Spleen (tissue), 11 donors: ENCODE results near the gene SMARCD2. TPM values are rescaled to one million over a fixed set of nuclear protein-coding genes. Genes with fewer than 3 reads are reported as not detected.

Experiments
- DNase-seq: peaks from one replicate; pipeline ENCODE4 v3.0.0-alpha.2; 2020
- H3K27ac ChIP-seq, 8 donors: fragments of 200-600 bp; sonication (generic) in 7 of 8; 1 replicate in 4 of 8; 2 replicates in 4 of 8; pipeline versions ENCODE4 v1.5.0 to v1.8.0; 2016 to 2021; ENCODE audit warnings: inconsistent platforms in 4 of 8, mild to moderate bottlenecking in 4 of 8, moderate library complexity in 1 of 8
- H3K27me3 ChIP-seq, 7 donors: fragments of 200-600 bp; sonication (generic) in 6 of 7; replicated peaks in 1 of 7; 1 replicate in 4 of 7; 2 replicates in 3 of 7; pipeline versions ENCODE4 v1.5.0 to v1.8.0; 2016 to 2021; ENCODE audit warnings: inconsistent platforms in 3 of 7, mild to moderate bottlenecking in 1 of 7
- H3K36me3 ChIP-seq, 6 donors: fragments of 200-600 bp; sonication (generic) in 5 of 6; 1 replicate in 4 of 6; 2 replicates in 2 of 6; pipeline versions ENCODE4 v1.5.0 to v1.8.0; 2016 to 2021; ENCODE audit warnings: inconsistent platforms in 2 of 6
- H3K4me1 ChIP-seq, 6 donors: fragments of 200-600 bp; sonication (generic) in 5 of 6; 1 replicate in 3 of 6; 2 replicates in 3 of 6; pipeline versions ENCODE4 v1.5.0 to v1.8.0; 2016 to 2021; ENCODE audit warnings: inconsistent platforms in 3 of 6
- H3K4me3 ChIP-seq, 8 donors: fragments of 200-600 bp; sonication (generic) in 7 of 8; 1 replicate in 4 of 8; 2 replicates in 4 of 8; pipeline versions ENCODE4 v1.5.0 to v1.8.0; 2016 to 2021; ENCODE audit warnings: inconsistent platforms in 4 of 8, mild to moderate bottlenecking in 4 of 8, moderate library complexity in 2 of 8
- H3K9me3 ChIP-seq, 8 donors: fragments of 200-600 bp; sonication (generic) in 7 of 8; 1 replicate in 4 of 8; 2 replicates in 4 of 8; pipeline versions ENCODE4 v1.5.0 to v1.8.0; 2016 to 2021; ENCODE audit warnings: inconsistent platforms in 4 of 8
- POLR2A ChIP-seq, 3 donors: fragments of 450-650 bp; IDR thresholded peaks; one replicate each; pipeline ENCODE4 v1.5.1; 2017; ENCODE audit warnings: antibody characterized with exemption in 3 of 3, mild to moderate bottlenecking in 1 of 3
- POLR2AphosphoS5 ChIP-seq, 3 donors: sonication (generic); formaldehyde crosslinking; IDR thresholded peaks; one replicate each; pipeline ENCODE4 v1.5.1; 2017; ENCODE audit warnings: antibody characterized with exemption in 3 of 3
- WGBS, 5 donors: extraction: QIAGEN DNeasy Blood & Tissue Kit in 3 of 5; methylation state at CpG; one replicate each; pipeline versions ENCODE4 v1.1.5 to v1.1.7; 2013 to 2018; 5-methylcytosine and 5-hydroxymethylcytosine counted together
- intact Hi-C: fragments of 100-400 bp; cut with DNase I; formaldehyde crosslinking; loops from one replicate; pipeline ENCODE4 v1.15.0; 2023; ENCODE audit warnings: low total_unique reads
- polyA plus RNA-seq, 3 donors: library from polyadenylated mRNA; stranded (reverse); fragments of 200-250 nt; gene quantifications; one replicate each; pipeline ENCODE4 v1.2.1, GENCODE V29; 2013
- total RNA-seq, 7 donors: library from RNA; depleted of rRNA in 3 of 7; stranded (reverse); fragments of >200 nt in 3 of 7; fragmentation: NEBNext Ultra II Directional in 4 of 7; extraction: Animal tissue kit (Norgen Biotek cat#: 25700) in 4 of 7; gene quantifications; one replicate each; pipeline versions ENCODE4 v1.1.0 to v1.2.1, GENCODE V29; 2016 to 2021
- TF ChIP-seq, protein P1 (sequence below), 11 experiments: fragments of 200-600 bp in 7 of 11; fragments of 450-650 bp in 4 of 11; sonication (generic) in 4 of 11; IDR thresholded peaks in 8 of 11; conservative IDR thresholded peaks in 3 of 11; 1 replicate in 7 of 11; 2 replicates in 4 of 11; pipeline versions ENCODE4 v1.4.0 to v1.8.0; 2016 to 2021; ENCODE audit warnings: antibody characterized with exemption in 11 of 11, inconsistent platforms in 4 of 11, mild to moderate bottlenecking in 1 of 11
- donor health status: healthy with polysubstance abuse.
- donor health status: DM: no; HTN: no; CAD: no; lungs with moderate emphysema.
- donor health status: DM: no; HTN: no; CAD: no.
- donor health status: Bipolar disorder and iron deficiency.
- donor health status: healthy.
- donor health status: DM: no; HTN: no; CAD: no.
- donor health status: DM: yes; HTN: yes; CAD: no.

The SMARCD2 gene
- total and polyA plus RNA-seq, 10 donors: 47.3 to 154 (median 88.6) TPM

GRCh38 chr17:63817736-63818385 lies 24.6 kb downstream of the SMARCD2 start:
- Histone ChIP-seq H3K27ac (no peak overlapping the region), H3K27me3 (no peaks in the 10 kb centered on the region), H3K4me3 (no peak overlapping the region), H3K36me3 (peaks cover 9 to 100% (median 99%) of the 10 kb centered on the region in 6 donors), H3K4me1 (peaks cover 0 to 40% (median 14%) of the 10 kb centered on the region in 6 donors), H3K9me3 (no peaks in the 10 kb centered on the region)
- WGBS, 5 donors: 94 to 96% (median 95%) methylated on average over 27 of the region's 27 CpGs
- no peak for DNase-seq
- intact Hi-C loops: no loop called here
- TF ChIP-seq, protein P1, sequence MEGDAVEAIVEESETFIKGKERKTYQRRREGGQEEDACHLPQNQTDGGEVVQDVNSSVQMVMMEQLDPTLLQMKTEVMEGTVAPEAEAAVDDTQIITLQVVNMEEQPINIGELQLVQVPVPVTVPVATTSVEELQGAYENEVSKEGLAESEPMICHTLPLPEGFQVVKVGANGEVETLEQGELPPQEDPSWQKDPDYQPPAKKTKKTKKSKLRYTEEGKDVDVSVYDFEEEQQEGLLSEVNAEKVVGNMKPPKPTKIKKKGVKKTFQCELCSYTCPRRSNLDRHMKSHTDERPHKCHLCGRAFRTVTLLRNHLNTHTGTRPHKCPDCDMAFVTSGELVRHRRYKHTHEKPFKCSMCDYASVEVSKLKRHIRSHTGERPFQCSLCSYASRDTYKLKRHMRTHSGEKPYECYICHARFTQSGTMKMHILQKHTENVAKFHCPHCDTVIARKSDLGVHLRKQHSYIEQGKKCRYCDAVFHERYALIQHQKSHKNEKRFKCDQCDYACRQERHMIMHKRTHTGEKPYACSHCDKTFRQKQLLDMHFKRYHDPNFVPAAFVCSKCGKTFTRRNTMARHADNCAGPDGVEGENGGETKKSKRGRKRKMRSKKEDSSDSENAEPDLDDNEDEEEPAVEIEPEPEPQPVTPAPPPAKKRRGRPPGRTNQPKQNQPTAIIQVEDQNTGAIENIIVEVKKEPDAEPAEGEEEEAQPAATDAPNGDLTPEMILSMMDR (IDR thresholded peaks at IDR 0.05 in 8 of 11, conservative IDR thresholded peaks at IDR 0.05 in 3 of 11): no peak
- peak; percentile 16 to 64 (median 39) for TF ChIP-seq POLR2AphosphoS5 (IDR thresholded peaks at IDR 0.05)
- TF ChIP-seq POLR2A (IDR thresholded peaks at IDR 0.05): no peak

- H3K36me3 ChIP-seq: peaks cover 13 to 100% (median 99%) of the 10 kb centered on the region in 6 donors
- TF ChIP-seq POLR2A (IDR thresholded peaks at IDR 0.05) (no peak), POLR2AphosphoS5 (IDR thresholded peaks at IDR 0.05) (no peak)
- TF ChIP-seq, protein P1 (IDR thresholded peaks at IDR 0.05 in 8 of 11, conservative IDR thresholded peaks at IDR 0.05 in 3 of 11): no peak
Measured at GRCh38 chr17:63816669-63817068, 25.8 kb downstream of the SMARCD2 start.

GRCh38 chr17:63816123-63816522 lies 26.4 kb downstream of the SMARCD2 start:
- H3K4me3 ChIP-seq: no peak overlapping the region
- intact Hi-C loops: no loop called here
- H3K27me3 ChIP-seq: no peaks in the 10 kb centered on the region
- H3K27ac ChIP-seq: no peak overlapping the region
- no peak for TF ChIP-seq POLR2AphosphoS5 (IDR thresholded peaks at IDR 0.05)
- TF ChIP-seq, protein P1 (IDR thresholded peaks at IDR 0.05 in 8 of 11, conservative IDR thresholded peaks at IDR 0.05 in 3 of 11): no peak
- no peak for TF ChIP-seq POLR2A (IDR thresholded peaks at IDR 0.05)
- peaks cover 15 to 100% (median 99%) of the 10 kb centered on the region in 6 donors for H3K36me3 ChIP-seq
- no peaks in the 10 kb centered on the region for H3K9me3 ChIP-seq
- DNase-seq: no peak
- WGBS, 5 donors: 88 to 97% (median 96%) methylated on average over 2 of the region's 2 CpGs
- peaks cover 0 to 23% (median 4%) of the 10 kb centered on the region in 6 donors for H3K4me1 ChIP-seq

More at GRCh38 chr17:63816669-63817068, 25.8 kb downstream of the SMARCD2 start:
- Histone ChIP-seq H3K4me1 (peaks cover 0 to 28% (median 5%) of the 10 kb centered on the region in 6 donors), H3K27ac (no peak overlapping the region), H3K4me3 (no peak overlapping the region), H3K9me3 (no peaks in the 10 kb centered on the region), H3K27me3 (no peaks in the 10 kb centered on the region)
- no peak for DNase-seq
- intact Hi-C loops: no loop called here
- WGBS, 5 donors: 93 to 98% (median 96%) methylated on average over 4 of the region's 4 CpGs

DNA sequence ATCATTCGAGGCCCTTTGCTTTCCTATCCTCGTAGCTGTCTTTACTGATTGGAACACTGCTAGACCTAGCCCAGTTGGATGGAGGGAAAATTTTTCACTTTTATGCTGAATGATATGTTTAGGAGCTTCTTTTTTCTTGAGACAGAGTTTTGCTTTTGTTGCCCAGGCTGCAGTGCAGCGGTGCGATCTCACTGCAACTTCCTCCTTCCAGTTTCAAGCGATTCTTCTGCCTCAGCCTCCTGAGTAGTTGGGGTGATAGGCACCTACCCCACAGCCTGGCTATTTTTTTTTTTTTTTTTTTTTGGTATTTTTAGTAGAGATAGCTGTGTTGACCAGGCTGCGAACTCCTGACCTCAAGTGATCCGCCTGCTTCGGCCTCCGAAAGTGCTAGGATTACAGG lies 32.5 kb downstream of the SMARCD2 start:
- Histone ChIP-seq H3K4me1 (peaks cover 0 to 11% (median 0%) of the 10 kb centered on the region in 6 donors), H3K4me3 (no peak overlapping the region), H3K27me3 (no peaks in the 10 kb centered on the region), H3K9me3 (no peaks in the 10 kb centered on the region), H3K27ac (peak overlapping the region in 1 of 8 donors; percentile 19), H3K36me3 (peaks cover 10 to 100% (median 97%) of the 10 kb centered on the region in 6 donors)
- TF ChIP-seq, protein P1 (IDR thresholded peaks at IDR 0.05 in 8 of 11, conservative IDR thresholded peaks at IDR 0.05 in 3 of 11): no peak
- TF ChIP-seq POLR2A (IDR thresholded peaks at IDR 0.05) (no peak), POLR2AphosphoS5 (IDR thresholded peaks at IDR 0.05) (no peak)
- intact Hi-C loops: no loop called here
- DNase-seq: no peak
- WGBS, 5 donors: 74 to 90% (median 83%) methylated on average over 9 of the region's 9 CpGs
